GM12864 (cell line): Measurements from ENCODE around the gene VKORC1L1.

ENCODE experiments used
- DNase-seq: peaks from one replicate; pipeline ENCODE4 v3.0.0-alpha.2; 2011; ENCODE audit warnings: low read depth
- H3K4me3 ChIP-seq: 2 replicates; pipeline ENCODE4 v1.5.1; 2011; ENCODE audit warnings: mild to moderate bottlenecking, low read depth, low read length, control low read depth
- CTCF ChIP-seq: IDR thresholded peaks from 2 replicates; pipeline ENCODE4 v1.5.1; 2011; ENCODE audit warnings: low read depth, mild to moderate bottlenecking, moderate library complexity, low read length, control low read depth, inconsistent platforms; ENCODE audit errors: missing control alignments

VKORC1L1 gene

GRCh38 chr7:66007232-66007631, 134.4 kb downstream of the VKORC1L1 start:
- no peak for DNase-seq
- no peak overlapping the region for H3K4me3 ChIP-seq
- TF ChIP-seq CTCF = no peak
